Spleen (tissue), 11 donors: ENCODE data around the gene FBXW4. TPM values are rescaled to one million over a fixed set of nuclear protein-coding genes. Genes with fewer than 3 reads are reported as not detected.

ENCODE experiments used
- DNase-seq: peaks from one replicate; pipeline ENCODE4 v3.0.0-alpha.2; 2020
- H3K27ac ChIP-seq, 8 donors: fragments of 200-600 bp; sonication (generic) in 7 of 8; 1 replicate in 4 of 8; 2 replicates in 4 of 8; pipeline versions ENCODE4 v1.5.0 to v1.8.0; 2016 to 2021; ENCODE audit warnings: inconsistent platforms in 4 of 8, mild to moderate bottlenecking in 4 of 8, moderate library complexity in 1 of 8
- H3K27me3 ChIP-seq, 7 donors: fragments of 200-600 bp; sonication (generic) in 6 of 7; replicated peaks in 1 of 7; 1 replicate in 4 of 7; 2 replicates in 3 of 7; pipeline versions ENCODE4 v1.5.0 to v1.8.0; 2016 to 2021; ENCODE audit warnings: inconsistent platforms in 3 of 7, mild to moderate bottlenecking in 1 of 7
- H3K36me3 ChIP-seq, 6 donors: fragments of 200-600 bp; sonication (generic) in 5 of 6; 1 replicate in 4 of 6; 2 replicates in 2 of 6; pipeline versions ENCODE4 v1.5.0 to v1.8.0; 2016 to 2021; ENCODE audit warnings: inconsistent platforms in 2 of 6
- H3K4me1 ChIP-seq, 6 donors: fragments of 200-600 bp; sonication (generic) in 5 of 6; 1 replicate in 3 of 6; 2 replicates in 3 of 6; pipeline versions ENCODE4 v1.5.0 to v1.8.0; 2016 to 2021; ENCODE audit warnings: inconsistent platforms in 3 of 6
- H3K4me3 ChIP-seq, 8 donors: fragments of 200-600 bp; sonication (generic) in 7 of 8; 1 replicate in 4 of 8; 2 replicates in 4 of 8; pipeline versions ENCODE4 v1.5.0 to v1.8.0; 2016 to 2021; ENCODE audit warnings: inconsistent platforms in 4 of 8, mild to moderate bottlenecking in 4 of 8, moderate library complexity in 2 of 8
- H3K9me3 ChIP-seq, 8 donors: fragments of 200-600 bp; sonication (generic) in 7 of 8; 1 replicate in 4 of 8; 2 replicates in 4 of 8; pipeline versions ENCODE4 v1.5.0 to v1.8.0; 2016 to 2021; ENCODE audit warnings: inconsistent platforms in 4 of 8
- POLR2A ChIP-seq, 3 donors: fragments of 450-650 bp; IDR thresholded peaks; one replicate each; pipeline ENCODE4 v1.5.1; 2017; ENCODE audit warnings: antibody characterized with exemption in 3 of 3, mild to moderate bottlenecking in 1 of 3
- POLR2AphosphoS5 ChIP-seq, 3 donors: sonication (generic); formaldehyde crosslinking; IDR thresholded peaks; one replicate each; pipeline ENCODE4 v1.5.1; 2017; ENCODE audit warnings: antibody characterized with exemption in 3 of 3
- WGBS, 5 donors: extraction: QIAGEN DNeasy Blood & Tissue Kit in 3 of 5; methylation state at CpG; one replicate each; pipeline versions ENCODE4 v1.1.5 to v1.1.7; 2013 to 2018; 5-methylcytosine and 5-hydroxymethylcytosine counted together
- intact Hi-C: fragments of 100-400 bp; cut with DNase I; formaldehyde crosslinking; loops from one replicate; pipeline ENCODE4 v1.15.0; 2023; ENCODE audit warnings: low total_unique reads
- polyA plus RNA-seq, 3 donors: library from polyadenylated mRNA; stranded (reverse); fragments of 200-250 nt; gene quantifications; one replicate each; pipeline ENCODE4 v1.2.1, GENCODE V29; 2013
- total RNA-seq, 7 donors: library from RNA; depleted of rRNA in 3 of 7; stranded (reverse); fragments of >200 nt in 3 of 7; fragmentation: NEBNext Ultra II Directional in 4 of 7; extraction: Animal tissue kit (Norgen Biotek cat#: 25700) in 4 of 7; gene quantifications; one replicate each; pipeline versions ENCODE4 v1.1.0 to v1.2.1, GENCODE V29; 2016 to 2021
- TF ChIP-seq, protein P1 (sequence below), 11 experiments: fragments of 200-600 bp in 7 of 11; fragments of 450-650 bp in 4 of 11; sonication (generic) in 4 of 11; IDR thresholded peaks in 8 of 11; conservative IDR thresholded peaks in 3 of 11; 1 replicate in 7 of 11; 2 replicates in 4 of 11; pipeline versions ENCODE4 v1.4.0 to v1.8.0; 2016 to 2021; ENCODE audit warnings: antibody characterized with exemption in 11 of 11, inconsistent platforms in 4 of 11, mild to moderate bottlenecking in 1 of 11
- donor health status: healthy with polysubstance abuse.
- donor health status: DM: no; HTN: no; CAD: no; lungs with moderate emphysema.
- donor health status: DM: no; HTN: no; CAD: no.
- donor health status: Bipolar disorder and iron deficiency.
- donor health status: healthy.
- donor health status: DM: no; HTN: no; CAD: no.
- donor health status: DM: yes; HTN: yes; CAD: no.

Gene FBXW4
- total and polyA plus RNA-seq, 10 donors, result 24.1 to 78.1 (median 54.8) TPM

DNA sequence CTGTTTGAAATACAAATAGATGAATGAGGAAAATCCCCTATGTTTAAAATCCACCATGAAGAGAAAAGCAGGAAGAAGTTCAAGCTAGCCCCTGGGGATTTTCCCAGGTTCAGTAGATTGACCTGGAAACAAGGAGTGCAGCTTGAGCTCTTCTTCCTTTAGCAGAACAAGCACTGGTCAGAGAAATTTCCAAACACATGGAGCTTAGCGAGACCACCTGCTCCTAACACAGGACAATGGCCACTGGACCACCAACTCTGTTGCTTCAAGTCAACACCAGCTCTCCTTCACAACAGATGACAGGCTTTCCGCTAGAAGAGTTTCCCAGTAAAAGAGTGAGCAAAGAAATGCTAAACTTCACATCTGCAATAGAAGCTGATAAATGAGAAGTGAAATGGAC is 9.4 kb upstream of the FBXW4 start:
- Histone ChIP-seq H3K9me3 (no peaks in the 10 kb centered on the region), H3K4me1 (no peaks in the 10 kb centered on the region), H3K4me3 (no peak overlapping the region), H3K36me3 (peaks cover 0 to 9% (median 0%) of the 10 kb centered on the region in 6 donors), H3K27ac (no peak overlapping the region), H3K27me3 (peaks cover 0 to 34% (median 0%) of the 10 kb centered on the region in 7 donors)
- intact Hi-C loops, result no loop called here
- TF ChIP-seq, protein P1, sequence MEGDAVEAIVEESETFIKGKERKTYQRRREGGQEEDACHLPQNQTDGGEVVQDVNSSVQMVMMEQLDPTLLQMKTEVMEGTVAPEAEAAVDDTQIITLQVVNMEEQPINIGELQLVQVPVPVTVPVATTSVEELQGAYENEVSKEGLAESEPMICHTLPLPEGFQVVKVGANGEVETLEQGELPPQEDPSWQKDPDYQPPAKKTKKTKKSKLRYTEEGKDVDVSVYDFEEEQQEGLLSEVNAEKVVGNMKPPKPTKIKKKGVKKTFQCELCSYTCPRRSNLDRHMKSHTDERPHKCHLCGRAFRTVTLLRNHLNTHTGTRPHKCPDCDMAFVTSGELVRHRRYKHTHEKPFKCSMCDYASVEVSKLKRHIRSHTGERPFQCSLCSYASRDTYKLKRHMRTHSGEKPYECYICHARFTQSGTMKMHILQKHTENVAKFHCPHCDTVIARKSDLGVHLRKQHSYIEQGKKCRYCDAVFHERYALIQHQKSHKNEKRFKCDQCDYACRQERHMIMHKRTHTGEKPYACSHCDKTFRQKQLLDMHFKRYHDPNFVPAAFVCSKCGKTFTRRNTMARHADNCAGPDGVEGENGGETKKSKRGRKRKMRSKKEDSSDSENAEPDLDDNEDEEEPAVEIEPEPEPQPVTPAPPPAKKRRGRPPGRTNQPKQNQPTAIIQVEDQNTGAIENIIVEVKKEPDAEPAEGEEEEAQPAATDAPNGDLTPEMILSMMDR (IDR thresholded peaks at IDR 0.05 in 8 of 11, conservative IDR thresholded peaks at IDR 0.05 in 3 of 11), result no peak
- TF ChIP-seq POLR2AphosphoS5 (IDR thresholded peaks at IDR 0.05) (no peak), POLR2A (IDR thresholded peaks at IDR 0.05) (no peak)
- DNase-seq, result no peak
- 86 to 95% (median 89%) methylated on average over 2 of the region's 2 CpGs for WGBS, 5 donors

- Histone ChIP-seq H3K9me3 (no peaks in the 10 kb centered on the region), H3K4me1 (peaks cover 11 to 39% (median 27%) of the 10 kb centered on the region in 6 donors), H3K4me3 (no peak overlapping the region), H3K27me3 (no peaks in the 10 kb centered on the region), H3K27ac (no peak overlapping the region), H3K36me3 (peaks cover 0 to 10% (median 0%) of the 10 kb centered on the region in 6 donors)
- WGBS, 5 donors, result 95 to 98% (median 97%) methylated on average over 3 of the region's 3 CpGs
- DNase-seq, result no peak
- TF ChIP-seq POLR2A (IDR thresholded peaks at IDR 0.05) (no peak), POLR2AphosphoS5 (IDR thresholded peaks at IDR 0.05) (no peak)
- TF ChIP-seq, protein P1 (IDR thresholded peaks at IDR 0.05 in 8 of 11, conservative IDR thresholded peaks at IDR 0.05 in 3 of 11), result no peak
- intact Hi-C loops, result no loop called here
These were observed 1.7 kb upstream of the FBXW4 start for GRCh38 chr10:101696632-101697031.

DNA sequence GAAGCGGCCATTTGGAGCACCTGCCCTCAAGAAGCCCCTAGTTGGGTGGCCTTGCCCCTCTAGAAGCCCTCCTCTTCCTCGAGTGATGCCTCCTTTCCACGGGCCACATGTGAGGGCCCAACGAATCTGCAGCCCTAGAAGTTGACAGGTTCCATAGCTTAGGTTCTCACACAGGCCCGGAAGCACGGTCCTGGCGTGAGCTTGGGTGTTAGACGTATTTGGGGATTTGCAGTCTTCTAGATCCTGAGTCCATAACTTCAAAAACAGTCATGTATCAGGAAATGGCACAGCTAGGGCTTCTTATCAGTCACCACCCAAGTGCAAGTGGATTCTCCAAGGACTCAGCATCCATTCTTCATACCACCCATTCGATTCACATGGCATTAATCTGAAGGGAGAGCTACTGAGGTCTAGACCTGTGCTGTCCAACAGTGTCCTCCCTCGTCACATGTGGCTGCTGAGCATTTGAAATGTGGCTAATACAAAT is 477 bp upstream of the FBXW4 start:
- peaks cover 19 to 51% (median 37%) of the 10 kb centered on the region in 6 donors for H3K4me1 ChIP-seq
- TF ChIP-seq, protein P1 (IDR thresholded peaks at IDR 0.05 in 8 of 11, conservative IDR thresholded peaks at IDR 0.05 in 3 of 11), result no peak
- TF ChIP-seq POLR2A (IDR thresholded peaks at IDR 0.05) (no peak), POLR2AphosphoS5 (IDR thresholded peaks at IDR 0.05) (no peak)
- 70 to 90% (median 75%) methylated on average over 7 to 10 of the region's 10 CpGs for WGBS, 5 donors
- H3K27ac ChIP-seq, result peak overlapping the region; percentile 96 to 99 (median 98)
- DNase-seq, result no peak
- peak overlapping the region; percentile 67 to 93 (median 79) for H3K4me3 ChIP-seq
- no peaks in the 10 kb centered on the region for H3K27me3 ChIP-seq
- no peaks in the 10 kb centered on the region for H3K9me3 ChIP-seq
- peaks cover 0 to 10% (median 0%) of the 10 kb centered on the region in 6 donors for H3K36me3 ChIP-seq
- intact Hi-C loops, result no loop called here

- Histone ChIP-seq H3K4me3 (peak overlapping the region; percentile 67 to 93 (median 79)), H3K36me3 (no peaks in the 10 kb centered on the region), H3K9me3 (no peaks in the 10 kb centered on the region), H3K4me1 (peaks cover 24 to 64% (median 45%) of the 10 kb centered on the region in 6 donors), H3K27me3 (no peaks in the 10 kb centered on the region), H3K27ac (peak overlapping the region; percentile 96 to 99 (median 98))
- peak; percentile 18 to 52 (median 39) for TF ChIP-seq POLR2AphosphoS5 (IDR thresholded peaks at IDR 0.05)
- TF ChIP-seq, protein P1 (IDR thresholded peaks at IDR 0.05 in 8 of 11, conservative IDR thresholded peaks at IDR 0.05 in 3 of 11), result no peak
- TF ChIP-seq POLR2A (IDR thresholded peaks at IDR 0.05), result no peak
- whole genome bisulfite sequencing, 5 donors, result 0 to 2% (median 0%) methylated on average over 31 to 63 of the region's 63 CpGs
- intact Hi-C loops, result no loop called here
- DNase-seq, result peak; percentile 92
These were observed 844 bp downstream of the FBXW4 start for GRCh38 chr10:101693978-101694673.
